GM21825 (cell line): ENCODE data around the gene LYRM4.

ENCODE experiments used
- ATAC-seq: cut with Tn5 transposase; IDR thresholded peaks from one replicate; pipeline ENCODE4 v1.9.1; 2021; ENCODE audit warnings: mild to moderate bottlenecking, moderate library complexity; ENCODE audit not compliant: unreplicated experiment

The LYRM4 gene

GRCh38 chr6:5206920-5207561 is 53.7 kb downstream of the LYRM4 start:
- ATAC-seq = no peak

DNA sequence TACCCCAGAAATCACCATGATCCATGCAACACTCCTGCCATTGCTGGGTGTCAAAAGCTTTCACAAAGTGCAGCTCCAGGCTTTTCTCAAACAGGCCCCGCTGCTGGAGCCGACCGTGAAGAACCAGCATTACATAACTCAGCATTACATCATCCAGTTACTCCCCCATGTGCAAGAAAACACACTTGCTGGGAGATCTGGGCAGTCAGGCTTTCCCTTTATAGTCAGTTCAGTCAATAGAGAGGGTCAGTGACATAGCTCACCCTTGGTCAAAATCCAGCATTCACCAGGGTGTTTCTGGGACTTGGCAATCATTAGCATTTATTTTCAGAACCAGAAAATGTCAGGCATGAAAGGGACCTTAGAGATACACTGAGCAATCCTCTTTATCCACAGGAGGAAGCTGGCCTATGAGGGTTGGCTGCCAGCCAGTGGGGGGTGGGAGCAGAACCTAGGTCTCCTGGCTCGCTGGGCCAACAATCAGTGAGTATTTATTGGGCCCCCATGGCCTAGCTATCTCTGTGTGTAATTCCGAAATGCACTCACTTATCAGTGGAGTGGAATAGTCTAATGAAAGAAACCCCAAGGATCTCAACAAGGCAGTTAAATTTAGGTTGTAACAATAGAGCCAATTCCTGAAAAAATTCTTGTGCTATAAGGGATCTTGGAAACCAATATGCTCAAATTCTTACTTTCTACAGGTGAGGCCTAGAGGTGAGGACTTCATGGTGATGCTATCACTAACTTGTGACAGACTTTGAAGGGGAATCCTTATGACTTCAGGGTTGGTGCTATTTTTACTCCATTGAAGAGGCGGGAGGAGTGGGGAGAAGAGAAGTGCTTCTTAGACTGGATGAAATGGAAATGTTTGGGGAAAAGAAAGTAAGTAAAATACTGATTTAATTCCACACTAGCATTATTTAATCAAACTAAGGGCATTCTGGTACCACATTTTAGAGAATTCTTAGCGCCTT is 54.6 kb downstream of the LYRM4 start:
- ATAC-seq = no peak

GRCh38 chr6:5205035-5205507 is 55.7 kb downstream of the LYRM4 start:
- ATAC-seq = no peak

DNA sequence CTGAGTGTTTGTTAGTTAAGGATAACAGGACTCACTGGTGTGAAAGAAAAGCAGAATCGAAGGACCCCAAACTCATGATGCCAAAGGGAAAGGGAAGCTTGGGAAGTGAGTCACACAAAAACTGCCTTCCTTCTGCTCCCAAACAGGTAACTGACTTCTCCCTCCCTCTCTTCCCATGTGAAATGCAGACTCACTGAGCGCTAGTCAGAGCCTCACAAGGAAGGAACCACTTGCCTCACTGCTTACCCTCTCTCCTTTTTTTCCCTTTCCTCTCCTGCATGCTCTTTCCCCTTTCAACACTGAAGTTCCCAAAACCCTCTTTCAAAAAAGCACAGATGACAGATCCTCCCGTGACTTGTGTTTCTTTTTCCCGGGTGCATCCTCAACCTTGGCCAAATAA is 56.4 kb downstream of the LYRM4 start:
- no peak for ATAC-seq

- no peak for ATAC-seq
Measured at GRCh38 chr6:5203546-5203945, 57.2 kb downstream of the LYRM4 start.

DNA sequence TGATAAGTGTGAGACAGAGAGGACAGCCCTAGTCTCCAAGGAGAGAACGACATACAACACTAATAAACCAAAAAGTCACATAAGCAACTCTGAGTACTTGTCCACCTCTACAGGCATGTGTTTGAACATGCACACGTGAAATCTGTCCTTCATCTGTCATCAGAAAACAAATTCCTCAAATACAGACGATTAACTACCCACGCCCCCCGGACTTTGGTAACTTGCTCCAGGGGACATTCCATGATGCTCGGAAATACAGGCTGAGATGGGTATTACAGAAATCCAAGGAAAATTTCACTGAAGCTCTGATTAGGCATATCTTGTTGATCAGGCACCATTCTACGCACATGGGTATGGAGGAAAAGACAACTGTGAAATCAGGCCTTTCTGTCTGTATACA is 57.8 kb downstream of the LYRM4 start:
- ATAC-seq = no peak

- ATAC-seq = no peak
Measured at GRCh38 chr6:5202206-5202605, 58.5 kb downstream of the LYRM4 start.

GRCh38 chr6:5201271-5201670 is 59.5 kb downstream of the LYRM4 start:
- no peak for ATAC-seq

GRCh38 chr6:5199702-5200101 is 61.0 kb downstream of the LYRM4 start:
- ATAC-seq = no peak

- no peak for ATAC-seq
Measured at GRCh38 chr6:5199283-5199682, 61.5 kb downstream of the LYRM4 start.

- no peak for ATAC-seq
Measured at GRCh38 chr6:5197084-5197483, 63.7 kb downstream of the LYRM4 start.

GRCh38 chr6:5192135-5192794 is 68.5 kb downstream of the LYRM4 start:
- ATAC-seq = no peak

- no peak for ATAC-seq
Measured at GRCh38 chr6:5191722-5192121, 69.0 kb downstream of the LYRM4 start.

GRCh38 chr6:5191222-5191621 is 69.5 kb downstream of the LYRM4 start:
- no peak for ATAC-seq

DNA sequence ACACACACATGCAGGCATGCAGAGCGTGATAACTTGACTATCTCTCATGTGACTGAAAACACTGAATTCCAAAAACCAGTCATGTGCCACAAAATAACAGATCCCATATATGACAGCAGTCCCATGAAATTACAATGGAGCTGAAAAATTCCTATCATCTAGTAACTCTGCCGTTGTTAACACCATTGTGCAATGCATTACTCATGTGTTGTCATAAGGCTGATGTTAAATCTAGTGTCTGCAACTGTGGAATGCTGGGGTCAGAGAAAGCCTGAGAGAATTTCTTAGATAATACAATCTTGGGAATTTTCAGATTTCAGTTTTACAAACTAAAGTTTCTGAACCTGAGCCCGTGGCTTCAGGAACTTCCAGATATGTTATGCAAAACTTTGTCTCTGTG is 70.2 kb downstream of the LYRM4 start:
- ATAC-seq = no peak

DNA sequence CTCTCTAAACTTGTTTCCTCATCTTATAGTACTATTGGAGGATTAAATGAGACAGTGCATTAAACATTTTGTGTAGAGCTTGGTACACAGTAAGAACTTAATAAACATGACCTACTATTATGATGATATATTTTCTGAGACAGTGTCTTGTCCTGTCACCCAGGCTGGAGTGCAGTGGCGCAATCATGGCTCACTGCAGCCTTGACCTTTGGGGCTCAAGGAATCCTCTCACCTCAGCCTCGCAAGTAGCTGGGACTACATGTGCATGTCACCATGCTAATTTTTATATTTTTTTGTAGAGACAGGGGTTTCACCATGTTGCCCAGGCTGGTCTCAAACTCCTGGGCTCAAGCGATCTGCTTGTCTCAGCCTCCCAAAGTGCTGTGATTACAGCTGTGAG is 72.1 kb downstream of the LYRM4 start:
- no peak for ATAC-seq

- no peak for ATAC-seq
Measured at GRCh38 chr6:5184878-5185277, 75.9 kb downstream of the LYRM4 start.

GRCh38 chr6:5184218-5184617 is 76.5 kb downstream of the LYRM4 start:
- ATAC-seq = no peak

DNA sequence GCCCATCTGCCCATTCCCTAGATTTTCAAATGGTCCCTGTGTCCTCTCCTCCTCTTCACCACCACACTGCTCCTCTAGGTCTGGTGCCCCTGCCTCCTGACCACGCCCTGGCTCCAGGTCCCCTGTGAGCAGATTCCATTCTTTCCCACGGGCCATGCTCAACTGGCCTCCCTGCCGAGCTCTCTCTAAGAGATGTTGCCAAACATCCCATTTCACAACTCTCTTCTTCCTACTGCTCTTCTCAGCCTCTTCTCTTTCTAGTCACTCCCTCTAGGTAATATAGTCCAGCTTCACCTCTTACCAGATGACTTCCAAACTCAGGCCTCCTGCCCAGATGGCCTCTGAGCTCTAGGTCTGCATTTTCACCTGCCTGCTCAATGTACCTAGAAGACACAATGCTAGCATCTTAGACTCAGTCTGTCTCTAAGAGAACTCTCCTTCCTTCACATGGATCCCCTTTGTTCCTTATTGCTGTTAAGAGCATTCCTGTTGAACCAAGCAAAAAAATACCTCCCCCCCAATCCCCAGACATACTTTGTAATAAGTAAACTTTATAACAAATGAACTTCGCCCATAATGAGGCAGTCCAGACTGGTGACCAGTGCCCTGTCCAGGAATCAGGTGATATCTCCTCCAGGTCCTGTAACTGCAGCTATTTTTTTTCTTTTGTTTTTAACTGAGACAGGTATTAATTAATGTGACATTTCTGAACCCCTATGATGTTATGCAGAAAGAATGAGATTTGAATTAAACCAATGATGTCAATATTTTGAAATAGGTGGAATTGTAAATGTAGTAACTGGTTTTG is 79.0 kb downstream of the LYRM4 start:
- no peak for ATAC-seq

- ATAC-seq = no peak
Measured at GRCh38 chr6:5180636-5181035, 80.1 kb downstream of the LYRM4 start.

DNA sequence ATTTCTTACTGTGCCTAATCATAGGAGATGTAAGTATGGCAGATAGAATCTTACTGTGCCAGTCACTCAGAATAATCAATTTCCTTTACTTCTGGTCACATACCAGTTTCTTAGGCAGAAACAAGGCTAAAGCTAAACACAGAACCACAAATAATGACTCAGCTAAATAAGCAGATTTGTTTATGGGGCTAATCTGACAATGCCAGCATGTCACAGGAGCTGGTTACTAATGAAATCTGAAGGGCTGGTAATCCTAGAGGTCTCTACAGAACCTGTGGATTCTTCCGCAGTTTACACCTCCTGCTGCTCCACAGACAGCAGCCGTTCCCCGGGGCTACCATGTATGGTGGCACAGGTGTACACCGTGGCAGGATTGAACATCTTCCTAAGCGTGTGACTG is 80.8 kb downstream of the LYRM4 start:
- ATAC-seq = no peak
